HL-60 (cell line): ENCODE results near the gene WNT3.

Source experiments
- DNase-seq, 2 experiments: peaks; one replicate each; pipeline ENCODE4 v3.0.0-alpha.2; 2010 to 2020; ENCODE audit warnings: low read depth in 1 of 2, low spot score in 1 of 2
- H3K27ac ChIP-seq: fragments of 250-450 bp; sonication (Bioruptor Pico); replicated peaks from 2 replicates; pipeline ENCODE4 v1.5.1; 2020; ENCODE audit warnings: mild to moderate bottlenecking, moderate library complexity
- H3K27me3 ChIP-seq: fragments of 250-450 bp; sonication (Bioruptor Pico); 2 replicates; pipeline ENCODE4 v1.5.1; 2021; ENCODE audit warnings: mild to moderate bottlenecking, moderate library complexity; ENCODE audit not compliant: insufficient read depth, poor library complexity, severe bottlenecking
- H3K4me3 ChIP-seq: replicated peaks from 2 replicates; pipeline ENCODE4 v1.5.1; 2011; ENCODE audit warnings: mild to moderate bottlenecking, control low read depth, low read length; ENCODE audit not compliant: insufficient read depth
- CTCF ChIP-seq: IDR thresholded peaks from one replicate; pipeline ENCODE4 v1.5.1; 2011; ENCODE audit warnings: low read length, control low read depth, inconsistent platforms; ENCODE audit not compliant: insufficient read depth
- GABPA ChIP-seq: IDR thresholded peaks from 2 replicates; pipeline ENCODE4 v1.6.1; 2012; ENCODE audit warnings: low read depth
- POLR2AphosphoS5 ChIP-seq: IDR thresholded peaks from 2 replicates; pipeline ENCODE4 v1.6.1; 2012; ENCODE audit warnings: low read depth
- REST ChIP-seq: IDR thresholded peaks from 2 replicates; pipeline ENCODE4 v1.6.1; 2012; ENCODE audit warnings: low read depth; ENCODE audit not compliant: insufficient replicate concordance
- SPI1 ChIP-seq: IDR thresholded peaks from 2 replicates; pipeline ENCODE4 v1.6.1; 2012; ENCODE audit warnings: low read depth, mild to moderate bottlenecking, borderline replicate concordance

Gene WNT3

GRCh38 chr17:46813920-46814319, 4.6 kb downstream of the WNT3 start:
- DNase-seq: no peak

GRCh38 chr17:46812624-46813318, 5.7 kb downstream of the WNT3 start:
- Histone ChIP-seq H3K4me3 (no peak overlapping the region), H3K27ac (no peak overlapping the region), H3K27me3 (peaks cover 16% of the 10 kb centered on the region)
- no peak for DNase-seq
- TF ChIP-seq SPI1 (no peak), POLR2AphosphoS5 (no peak), GABPA (no peak), CTCF (no peak)

More at GRCh38 chr17:46813920-46814319, 4.6 kb downstream of the WNT3 start:
- Histone ChIP-seq H3K27me3 (peaks cover 24% of the 10 kb centered on the region), H3K27ac (no peak overlapping the region), H3K4me3 (no peak overlapping the region)
- TF ChIP-seq GABPA (no peak), REST (no peak), CTCF (no peak), POLR2AphosphoS5 (no peak), SPI1 (no peak)

- Histone ChIP-seq H3K4me3 (no peak overlapping the region), H3K27ac (no peak overlapping the region), H3K27me3 (peaks cover 9% of the 10 kb centered on the region)
- TF ChIP-seq GABPA (no peak), SPI1 (no peak), CTCF (no peak), POLR2AphosphoS5 (no peak), REST (no peak)
- no peak for DNase-seq
Observed at GRCh38 chr17:46811978-46812583, 6.4 kb downstream of the WNT3 start.

GRCh38 chr17:46810837-46811236, 7.7 kb downstream of the WNT3 start:
- no peak for DNase-seq
- no peaks in the 10 kb centered on the region for H3K27me3 ChIP-seq
- TF ChIP-seq POLR2AphosphoS5 (no peak), REST (no peak), CTCF (no peak), SPI1 (no peak), GABPA (no peak)
- no peak overlapping the region for H3K4me3 ChIP-seq
- no peak overlapping the region for H3K27ac ChIP-seq
